HG02884 (cell line): ENCODE measurements around the gene SPATA31A1.
"Not testable (repeated sequence)": the region's sequence is repeated elsewhere in the genome, so short reads cannot be mapped to it uniquely, and the experiment has no call there.

Source experiments
- ATAC-seq: cut with Tn5 transposase; IDR thresholded peaks from one replicate; pipeline ENCODE4 v1.9.1; 2021; ENCODE audit warnings: mild to moderate bottlenecking, moderate library complexity; ENCODE audit not compliant: unreplicated experiment

The SPATA31A1 gene

GRCh38 chr9:39355369-39355768 lies at the start of gene SPATA31A1:
Gene SPATA31A1, plus strand, starts transcription at chr9:39355669. Its CDS starts 62 bp downstream, at chr9:39355731.
- not testable (repeated sequence) for ATAC-seq

GRCh38 chr9:39407261-39408204 lies 52.1 kb downstream of the SPATA31A1 start:
- not testable (repeated sequence) for ATAC-seq

- ATAC-seq = not testable (repeated sequence)
Measured at GRCh38 chr9:39411254-39411940, 55.9 kb downstream of the SPATA31A1 start.
